T-helper 2 cell treated with Interferon-gamma antibody and Interleukin-4, amounts not matched to agents 100 ng/mL and 5 ng/mL, for 36 hours (primary cell): ENCODE data around the gene AFAP1L2. TPM values are rescaled to one million over a fixed set of nuclear protein-coding genes. Genes with fewer than 3 reads are reported as not detected.

ENCODE experiments used
- intact Hi-C: fragments of 100-400 bp; cut with micrococcal nuclease; formaldehyde crosslinking; loops from one replicate; pipeline ENCODE4 v1.15.1; 2023
- total RNA-seq: library from RNA; stranded (reverse); gene quantifications from 2 replicates; pipeline ENCODE4 v1.2.3, GENCODE V29; 2022

Gene AFAP1L2
- total RNA-seq, 1 donor from 2014 or later: 1.9 TPM

DNA sequence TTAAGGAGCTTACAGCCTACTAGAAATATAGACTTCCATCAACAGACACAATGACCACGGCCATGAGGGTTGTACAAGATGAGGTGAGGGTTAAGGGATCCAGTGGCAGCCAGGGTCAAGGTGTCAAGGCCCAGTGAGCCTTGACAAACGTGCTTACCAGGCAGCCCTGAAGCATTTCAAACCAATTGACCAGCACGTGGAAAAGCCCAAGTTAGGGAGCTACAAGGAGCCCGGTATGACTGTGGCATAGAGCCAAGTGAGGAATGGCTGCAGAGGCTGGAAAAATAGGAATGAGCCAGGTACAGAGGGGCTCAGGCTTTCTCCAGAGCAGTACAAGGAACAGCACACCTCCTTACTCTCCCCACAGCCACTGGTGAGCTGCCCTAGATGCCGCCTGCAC, 12.7 kb downstream of the AFAP1L2 start:
- intact Hi-C loops: no loop called here

DNA sequence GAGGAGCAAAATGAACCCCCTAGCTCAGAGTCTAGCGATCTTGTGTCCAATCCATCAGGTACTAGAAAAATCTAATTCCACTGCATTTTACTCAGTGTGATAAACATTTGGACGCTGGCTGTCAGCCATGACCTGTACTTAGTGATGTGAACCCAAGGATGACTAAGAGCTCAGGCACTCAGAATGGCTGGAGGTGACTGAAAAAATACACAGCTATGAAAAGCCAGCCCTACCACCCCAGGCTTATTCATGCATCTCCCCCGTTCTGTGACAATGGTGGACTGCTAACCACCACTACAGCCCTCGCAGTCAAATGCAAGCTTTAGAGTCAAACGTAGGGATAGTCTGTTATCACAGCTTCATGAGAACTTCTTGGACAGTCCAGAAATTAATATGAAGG, 14.9 kb downstream of the AFAP1L2 start:
- intact Hi-C loops: loop anchor here (5.0 kb wide), 1 partner anchor 87 kb away; no protein-coding TSS in a partner anchor

DNA sequence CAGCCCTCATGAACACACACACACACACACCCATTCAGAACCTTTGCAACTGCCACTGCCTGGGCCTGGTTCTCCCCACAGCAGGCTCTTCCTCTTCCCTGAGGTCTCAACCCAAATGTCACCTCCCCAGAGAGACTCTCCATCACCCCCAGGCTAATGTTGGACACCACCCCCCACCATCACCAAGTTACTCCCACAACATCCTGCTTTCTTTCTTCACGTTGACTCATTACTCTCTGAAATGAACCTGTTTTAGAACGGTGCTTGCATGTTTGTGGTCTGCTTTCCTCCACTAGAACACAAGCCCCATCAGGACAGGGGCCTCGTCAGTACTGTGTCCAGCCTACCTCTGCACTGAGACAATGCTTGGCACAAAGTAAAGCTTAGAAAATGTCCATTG, 16.0 kb downstream of the AFAP1L2 start:
- intact Hi-C loops: loop anchor here (5.0 kb wide), 1 partner anchor 86 kb away; no protein-coding TSS in a partner anchor

DNA sequence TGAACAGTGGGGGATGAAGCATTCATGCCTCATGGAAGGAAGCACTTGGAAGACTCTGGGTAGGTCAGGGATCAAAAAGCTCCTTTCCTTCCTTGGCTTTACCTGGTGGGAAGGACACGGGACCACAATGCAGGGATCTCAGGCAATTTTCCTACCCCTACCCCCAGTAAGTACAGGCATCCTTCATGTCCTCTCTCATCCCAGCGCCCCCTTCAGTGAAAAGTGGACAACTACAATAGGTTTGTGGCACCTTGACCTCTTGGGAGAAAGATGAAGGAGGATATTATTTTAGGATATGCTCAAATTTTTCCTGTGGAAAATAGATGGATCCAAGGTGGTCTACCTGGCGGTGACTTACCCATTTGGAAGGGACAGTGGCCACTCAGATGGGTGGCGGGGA, 16.5 kb downstream of the AFAP1L2 start:
- intact Hi-C loops: loop anchor here (5.0 kb wide), 1 partner anchor 85 kb away; no protein-coding TSS in a partner anchor

DNA sequence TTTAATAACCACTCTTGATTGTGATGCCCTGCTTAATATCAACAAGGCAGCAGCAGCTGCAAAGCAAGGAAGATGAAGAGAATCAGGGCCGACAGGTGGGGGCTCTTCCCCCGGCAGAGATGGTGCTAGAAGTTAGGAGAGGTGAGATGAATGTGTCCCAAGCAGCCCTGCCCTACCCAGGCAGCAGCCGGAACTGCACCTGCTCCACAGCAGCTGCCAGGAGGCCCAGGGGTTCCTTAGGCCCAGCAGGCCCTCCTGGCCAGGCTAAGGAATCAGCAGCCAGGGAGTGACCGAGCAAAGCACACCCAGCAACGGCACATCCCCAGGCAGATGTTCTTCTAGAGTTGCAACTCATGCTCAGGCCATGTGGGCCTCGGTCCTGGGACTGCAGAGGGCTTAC, 17.9 kb downstream of the AFAP1L2 start:
- intact Hi-C loops: loop anchor here (5.0 kb wide), 1 partner anchor 84 kb away; no protein-coding TSS in a partner anchor

DNA sequence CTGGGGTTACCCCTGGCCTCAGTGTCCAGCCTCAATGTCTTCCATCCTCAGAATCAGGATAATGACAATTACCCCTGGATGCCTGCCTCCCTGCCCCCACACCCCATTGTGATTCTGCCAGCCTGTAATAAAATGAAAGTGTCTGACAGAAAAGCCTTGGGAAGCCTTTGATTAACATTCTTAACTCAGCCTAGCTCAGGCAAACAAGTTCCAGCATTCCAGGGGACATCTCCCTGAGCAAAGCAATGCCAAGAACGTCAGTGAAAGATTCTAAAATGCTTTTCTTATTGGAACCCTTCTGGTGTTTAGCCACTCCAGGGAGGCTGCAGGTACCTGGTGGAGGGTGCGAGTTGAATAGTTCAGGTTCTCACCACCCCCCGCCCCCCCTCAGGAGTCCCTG, 18.7 kb downstream of the AFAP1L2 start:
- intact Hi-C loops: loop anchor here (5.0 kb wide), 1 partner anchor 83 kb away; no protein-coding TSS in a partner anchor

DNA sequence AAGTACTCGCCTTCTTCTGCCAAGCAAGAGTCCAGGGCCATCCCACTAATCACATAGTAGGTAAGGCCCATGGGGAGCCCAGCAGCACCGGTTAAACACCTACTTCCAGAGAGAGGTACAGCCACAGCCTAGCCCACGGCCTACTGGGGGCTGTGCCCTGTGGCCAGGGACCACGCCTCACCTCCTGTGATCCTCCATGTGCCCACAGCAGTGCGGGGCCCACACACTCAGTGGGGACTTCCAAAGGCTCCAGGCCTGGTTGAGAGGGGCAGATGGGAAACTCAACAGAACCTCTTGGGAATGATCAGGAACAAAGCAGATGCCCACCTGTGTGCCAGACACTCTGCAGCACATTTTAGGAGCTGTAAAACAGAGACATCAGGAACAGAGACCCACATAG, 19.7 kb downstream of the AFAP1L2 start:
- intact Hi-C loops: no loop called here

DNA sequence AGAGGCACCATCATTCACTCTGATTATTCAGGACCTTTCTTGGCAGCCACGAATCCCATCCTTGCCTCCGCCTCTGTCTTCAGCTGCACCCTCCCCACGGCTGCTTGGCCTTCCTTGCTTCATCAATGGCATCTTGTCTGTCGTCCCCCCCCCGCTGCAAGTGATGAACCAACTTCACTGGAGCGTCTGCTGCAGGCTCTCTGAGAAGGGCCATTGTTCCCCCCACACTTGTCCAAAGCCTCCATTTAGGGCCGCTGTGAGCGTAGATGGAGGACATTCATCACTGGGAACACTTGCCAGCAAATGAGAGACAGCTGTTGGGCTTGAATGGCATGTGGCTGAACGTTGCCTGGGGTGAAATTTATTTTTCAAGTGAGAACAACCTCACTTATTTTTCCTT, 20.1 kb downstream of the AFAP1L2 start:
- intact Hi-C loops: no loop called here

DNA sequence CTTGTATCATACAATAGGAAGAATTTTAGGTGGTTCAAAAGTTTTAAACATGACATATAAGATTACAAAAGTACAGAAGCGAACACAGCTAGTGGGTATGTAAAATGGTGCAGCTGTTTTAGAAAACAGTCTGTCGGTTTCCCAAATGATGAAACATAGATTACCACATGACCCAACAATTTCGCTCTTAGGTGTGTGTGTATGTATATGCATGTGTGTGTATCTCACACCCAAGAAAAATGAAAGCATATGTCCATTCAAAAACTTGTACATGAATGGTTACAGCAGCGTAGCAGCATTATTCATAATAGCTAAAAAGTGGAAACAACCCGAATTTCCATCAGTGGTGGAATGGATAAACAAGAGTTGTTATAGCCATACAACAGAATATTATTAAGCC, 23.5 kb downstream of the AFAP1L2 start:
- intact Hi-C loops: no loop called here

DNA sequence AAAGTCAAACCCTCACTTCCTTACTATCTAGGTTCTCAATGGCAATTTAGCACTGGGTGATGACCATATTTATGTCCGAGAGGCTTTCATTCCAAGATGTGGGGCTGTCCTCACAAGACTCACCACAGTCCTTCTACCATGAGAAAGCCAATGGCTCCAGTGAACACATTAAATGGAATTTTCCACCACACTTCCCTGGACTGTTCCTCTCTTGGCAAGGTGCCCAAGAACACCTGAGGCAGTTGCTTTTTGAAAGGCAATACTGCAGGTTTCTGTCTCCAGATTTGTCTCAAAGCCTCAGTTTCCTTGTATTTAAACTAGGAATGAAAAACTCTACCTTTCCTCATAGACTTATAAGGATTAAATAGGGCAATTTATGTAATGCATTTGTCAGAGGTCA, 24.2 kb downstream of the AFAP1L2 start:
- intact Hi-C loops: no loop called here

DNA sequence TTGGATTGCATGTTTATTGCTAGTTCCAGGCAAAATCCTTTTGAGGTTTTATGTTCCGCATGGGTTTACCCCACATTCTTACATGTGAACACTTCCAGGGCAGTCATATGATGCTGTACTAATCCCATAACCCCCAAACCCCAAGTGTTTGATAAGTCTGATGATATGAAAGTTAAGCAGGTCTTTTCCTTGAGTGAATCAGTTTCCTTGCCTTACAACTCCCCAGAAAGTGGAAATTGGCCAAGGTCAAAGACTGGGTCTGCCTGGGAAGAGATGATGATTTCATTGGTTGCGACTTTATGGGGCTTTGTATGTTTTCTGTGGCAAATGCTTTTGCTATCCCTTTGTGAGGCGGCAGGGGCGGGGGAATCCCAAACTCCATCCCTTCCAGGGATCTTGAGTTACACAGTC, 24.7 kb downstream of the AFAP1L2 start:
- intact Hi-C loops: no loop called here

DNA sequence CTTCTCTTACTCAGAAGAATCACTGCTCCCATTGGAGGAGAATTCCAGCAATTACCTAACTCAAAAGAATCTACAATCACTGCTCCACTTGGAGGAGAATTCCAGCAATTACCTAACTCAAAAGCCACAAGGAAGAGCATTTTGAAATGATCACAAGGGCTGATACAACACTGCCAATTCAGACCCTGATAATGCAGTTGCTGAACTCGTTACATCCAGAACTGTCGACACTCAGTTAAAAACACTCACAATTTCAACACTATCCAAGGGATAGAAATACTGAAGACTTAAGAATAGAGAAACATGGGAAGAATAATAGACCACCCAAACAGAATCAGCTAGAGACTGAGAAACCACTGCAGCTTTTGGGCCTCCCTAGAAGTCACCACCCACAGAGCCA, 27.8 kb downstream of the AFAP1L2 start:
- intact Hi-C loops: no loop called here

DNA sequence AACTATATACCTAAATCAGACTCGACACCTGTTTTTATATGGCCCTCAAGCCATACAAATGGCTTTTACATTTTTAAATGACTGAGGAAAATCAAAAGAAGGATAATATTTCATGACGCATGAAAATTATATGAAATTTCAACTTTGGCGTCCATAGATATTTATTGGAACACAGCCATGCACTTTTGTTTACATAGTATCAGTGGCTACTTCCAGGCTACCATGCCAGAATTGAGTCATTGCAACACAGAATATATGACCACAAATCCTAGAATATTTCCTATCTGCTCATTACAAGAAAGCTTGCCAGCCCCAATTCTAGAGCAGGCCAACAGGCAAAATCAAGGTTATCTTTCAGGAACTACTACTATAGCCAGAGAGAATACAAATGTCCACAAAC, 29.3 kb downstream of the AFAP1L2 start:
- intact Hi-C loops: no loop called here

DNA sequence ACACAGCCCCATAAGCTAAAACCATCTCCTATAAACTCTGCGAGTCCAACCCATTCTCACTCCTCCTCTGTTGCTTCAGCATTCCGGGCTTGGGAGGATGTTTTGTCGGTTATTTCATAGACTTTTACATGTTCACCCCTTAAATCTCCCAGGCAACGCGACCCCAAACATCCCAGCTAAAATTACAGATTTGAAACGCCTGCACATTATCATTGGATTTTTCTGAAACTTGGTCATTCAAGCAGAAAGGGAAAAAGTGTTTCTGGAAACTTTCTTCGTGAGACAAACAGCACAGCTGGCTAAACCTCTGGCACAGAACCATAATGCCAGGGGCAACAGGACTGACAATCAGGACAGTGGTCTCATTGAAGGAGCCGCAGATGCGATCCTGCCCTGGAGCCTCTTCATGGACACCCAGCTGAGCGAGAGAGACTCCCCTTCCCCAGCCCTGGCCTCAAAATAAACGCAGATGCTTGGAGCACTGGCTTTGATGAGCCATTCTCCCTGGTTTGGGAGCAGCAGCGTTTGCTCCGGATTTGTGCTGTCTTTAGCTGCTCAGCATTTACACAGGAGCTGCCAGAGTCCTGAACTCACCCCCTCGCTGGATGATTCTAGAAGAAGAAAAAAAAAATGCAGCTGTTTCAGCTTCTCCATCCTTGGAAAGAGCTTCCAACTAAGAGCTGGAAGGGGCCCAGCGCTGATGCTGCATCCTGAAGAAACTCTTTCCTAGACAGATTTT, 30.1 kb downstream of the AFAP1L2 start:
- intact Hi-C loops: no loop called here

DNA sequence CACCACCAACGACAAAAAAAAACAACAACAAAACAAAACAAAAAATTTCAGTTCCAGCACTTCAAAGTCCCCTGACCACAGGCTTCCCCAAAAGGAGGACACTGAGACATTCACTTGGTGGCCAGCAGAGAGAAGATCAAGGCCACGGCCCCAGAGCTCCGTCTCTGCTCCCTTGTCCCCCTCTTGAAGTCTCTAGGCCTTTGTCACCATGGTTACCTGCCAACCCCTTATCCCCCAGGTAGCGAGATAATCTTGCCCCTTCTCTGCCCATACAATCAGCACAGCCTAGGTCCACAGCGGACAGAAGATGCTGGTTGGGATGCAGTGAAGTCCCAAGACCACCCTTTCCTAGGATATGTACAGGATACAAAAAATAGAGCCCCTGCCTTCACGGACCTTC, 30.7 kb downstream of the AFAP1L2 start:
- intact Hi-C loops: no loop called here

DNA sequence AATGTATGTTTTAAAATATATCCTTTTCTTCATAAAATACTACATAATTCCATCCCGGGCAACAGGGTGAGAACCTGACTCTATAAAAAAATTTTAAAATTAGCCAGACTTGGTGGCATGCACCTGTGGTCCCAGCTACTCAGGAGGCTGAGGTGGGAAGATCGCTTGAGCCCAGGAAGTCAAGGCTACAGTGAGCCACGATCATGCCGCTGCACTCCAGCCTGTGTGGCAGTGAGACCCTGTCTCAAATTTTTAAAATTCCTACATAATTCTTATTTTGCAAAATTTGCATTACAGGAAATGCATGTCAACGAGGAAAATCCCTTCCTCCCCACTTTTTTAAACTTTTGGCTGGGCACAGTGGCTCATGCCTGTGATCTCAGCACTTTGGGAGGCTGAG, 31.3 kb downstream of the AFAP1L2 start:
- intact Hi-C loops: no loop called here

DNA sequence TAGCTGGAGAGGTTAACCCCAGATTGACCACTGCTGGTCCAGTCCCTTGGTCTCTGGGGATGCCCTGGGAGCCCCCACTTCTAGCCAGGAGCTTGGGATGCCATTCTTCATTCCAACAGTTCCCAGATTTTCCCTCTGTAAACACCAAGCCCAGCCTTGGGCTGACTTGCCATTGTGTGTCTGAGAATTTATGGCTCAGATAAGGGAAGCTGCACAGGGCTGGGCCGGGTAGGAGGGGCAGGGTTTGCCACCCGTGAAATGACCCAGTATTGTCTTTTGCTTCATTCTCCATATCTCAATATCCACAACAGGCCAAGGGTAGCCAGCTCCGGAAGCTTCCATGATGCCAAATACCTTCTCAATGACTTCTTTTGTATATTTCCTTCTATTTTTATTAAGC, 32.1 kb downstream of the AFAP1L2 start:
- intact Hi-C loops: no loop called here

DNA sequence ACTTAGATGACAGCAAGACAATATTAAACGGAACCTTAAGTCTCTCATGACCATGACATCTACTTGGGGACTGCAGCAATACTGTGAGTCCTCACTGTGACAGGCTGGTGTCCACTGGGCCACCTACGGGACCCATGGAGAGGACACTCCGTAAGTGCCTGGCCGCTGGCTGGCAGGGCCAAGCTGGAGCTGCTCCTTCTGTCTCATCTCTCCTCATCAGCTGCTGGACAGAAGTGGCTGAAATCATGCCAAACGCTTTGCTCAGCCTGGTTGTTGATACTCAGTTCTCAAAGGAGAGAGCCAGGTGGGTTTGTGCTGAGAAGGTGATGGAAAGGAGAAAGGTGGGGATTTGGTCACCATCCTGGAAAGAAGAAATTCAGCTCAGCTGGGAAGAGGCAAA, 33.3 kb downstream of the AFAP1L2 start:
- intact Hi-C loops: no loop called here

DNA sequence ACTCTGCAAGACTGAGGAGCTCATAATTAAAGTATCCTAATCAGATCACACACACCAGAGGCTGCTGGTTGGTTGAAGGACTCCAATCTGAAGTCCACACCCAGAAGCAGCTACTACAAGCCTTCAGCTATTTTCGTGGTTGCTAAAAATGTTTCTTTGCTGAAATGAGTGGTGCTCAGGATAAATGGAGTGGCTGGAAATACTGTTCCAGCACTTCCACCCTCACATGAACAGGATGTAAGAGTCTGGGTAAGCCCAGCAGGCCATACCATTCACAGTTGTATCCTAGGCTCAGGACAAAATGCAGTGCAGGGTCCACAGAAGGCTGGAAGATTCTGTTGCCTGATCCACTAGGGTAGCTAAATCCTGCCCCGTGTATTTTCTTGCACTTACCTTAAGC, 34.1 kb downstream of the AFAP1L2 start:
- intact Hi-C loops: no loop called here

DNA sequence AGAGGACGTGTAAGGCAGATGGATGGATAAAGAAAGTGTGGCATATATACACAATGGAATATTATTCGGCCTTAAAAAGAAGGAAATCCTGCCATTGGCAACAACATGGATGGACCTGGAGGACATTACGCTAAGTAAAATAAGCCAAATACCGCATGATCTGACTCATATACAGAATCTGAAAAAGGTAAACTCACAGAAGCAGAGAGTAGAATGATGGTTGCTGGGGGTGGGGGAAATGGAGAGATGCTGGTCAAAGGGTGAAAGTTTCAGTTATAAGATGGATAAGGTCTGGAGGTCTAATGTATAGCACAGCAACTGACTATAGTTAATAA, 36.3 kb downstream of the AFAP1L2 start:
- intact Hi-C loops: no loop called here

DNA sequence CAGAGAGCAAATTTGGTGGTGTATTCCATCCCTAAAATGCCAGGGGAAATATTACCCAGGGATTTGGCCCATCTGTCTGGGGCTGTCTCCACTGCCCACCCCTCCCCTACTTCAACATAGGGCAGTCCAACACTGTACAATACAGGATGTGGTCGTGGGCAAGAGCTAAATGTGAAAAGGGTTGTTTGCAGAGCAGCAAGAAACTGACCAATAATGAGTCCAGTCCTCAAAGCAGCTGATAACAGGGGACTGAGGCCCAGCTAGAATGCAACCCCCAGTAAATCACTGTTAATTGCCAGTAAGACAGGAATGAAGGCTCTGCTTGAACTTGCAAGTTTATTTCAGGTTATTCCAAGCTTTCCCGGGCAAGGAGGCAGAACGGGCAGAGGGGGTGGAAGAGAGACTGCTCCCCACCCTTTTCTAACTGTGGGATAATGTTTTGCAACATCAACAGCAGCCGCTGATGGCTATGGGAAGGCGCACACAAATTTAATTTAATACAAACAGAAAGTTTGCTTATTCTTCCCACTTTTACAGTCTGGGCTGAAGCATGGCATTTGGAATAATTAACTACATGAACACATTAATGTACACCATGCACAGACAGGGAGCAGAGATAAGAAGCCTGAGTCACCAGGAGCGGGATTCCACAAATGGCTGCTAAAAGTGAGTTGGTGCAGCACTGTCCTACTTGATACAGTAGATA, 36.8 kb downstream of the AFAP1L2 start:
- intact Hi-C loops: no loop called here

DNA sequence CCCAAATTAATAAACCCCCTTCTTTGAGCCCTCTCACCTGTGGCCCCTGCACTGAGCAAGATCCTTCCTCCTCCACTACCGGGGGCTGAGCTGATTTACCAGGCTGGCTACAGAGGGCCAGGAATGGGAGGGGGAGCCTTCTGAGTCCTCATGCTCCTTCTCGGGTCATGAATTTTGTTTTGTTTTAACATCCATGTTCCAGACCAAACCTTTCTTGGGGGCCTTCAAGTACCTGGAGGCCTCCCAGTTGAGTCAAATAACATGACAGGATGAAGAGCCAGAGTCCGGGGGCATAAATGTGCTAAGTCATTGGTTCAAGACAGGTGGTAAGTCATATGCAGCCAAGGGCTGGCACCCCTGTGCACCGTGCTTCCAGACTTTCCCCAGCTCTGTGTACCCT, 39.6 kb downstream of the AFAP1L2 start:
- intact Hi-C loops: no loop called here
